Stimulated activated CD4-positive, alpha-beta T cell treated with anti-CD3 and anti-CD28 coated beads, Interleukin-1b, Interleukin-23, amount 100 ng/mL, for 24 hours (primary cell): ENCODE results near the gene PTF1A.

Source experiments
- DNase-seq, 4 experiments: peaks; one replicate each; pipeline ENCODE4 v3.0.0-alpha.2; 2020; ENCODE audit warnings: low read depth in 4 of 4, low spot score in 1 of 4

The PTF1A gene

DNA sequence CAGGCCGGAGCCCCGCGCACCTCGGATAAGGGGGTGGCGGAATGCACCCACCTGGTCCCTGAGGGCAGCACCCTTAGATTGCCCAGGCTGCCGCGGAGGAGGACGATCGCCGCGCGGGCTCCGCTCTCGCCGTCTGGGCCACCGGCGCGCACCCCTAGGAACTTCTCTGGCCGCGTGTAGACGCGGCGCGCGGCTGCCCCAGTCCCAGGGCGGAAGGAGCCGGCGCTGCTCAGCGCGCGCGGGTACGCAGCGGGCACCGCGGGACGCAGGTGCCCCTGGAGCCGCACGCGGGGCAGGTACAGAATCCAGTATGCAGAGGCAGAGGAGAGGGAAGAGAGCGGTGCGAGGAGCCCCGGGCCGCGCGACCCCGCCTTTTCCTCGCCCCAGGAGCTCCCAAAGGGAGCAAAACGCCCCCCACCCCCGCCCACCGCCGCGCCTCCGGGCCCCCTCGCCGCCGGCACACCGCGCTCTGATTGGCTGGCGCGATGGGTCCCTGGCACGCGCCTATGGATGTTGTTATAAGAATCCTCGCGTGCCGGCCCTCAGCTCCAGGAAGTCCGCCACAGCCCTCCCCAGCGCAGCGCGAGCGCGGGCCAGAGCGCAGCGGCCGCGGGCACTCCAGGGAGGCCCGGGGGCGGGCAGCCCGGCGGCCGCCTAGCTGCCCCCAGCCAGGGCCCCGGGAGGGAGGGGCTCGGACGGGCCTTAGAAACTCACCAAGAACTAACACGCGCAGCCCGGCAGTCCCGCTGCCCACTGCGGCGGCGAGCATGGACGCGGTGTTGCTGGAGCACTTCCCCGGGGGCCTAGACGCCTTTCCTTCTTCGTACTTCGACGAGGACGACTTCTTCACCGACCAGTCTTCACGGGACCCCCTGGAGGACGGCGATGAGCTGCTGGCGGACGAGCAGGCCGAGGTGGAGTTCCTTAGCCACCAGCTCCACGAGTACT is at the start of gene PTF1A:
PTF1A (plus strand) TSS at position 549 of the 948 bp plus-strand sequence; CDS start at position 768, 219 bp downstream.
- DNase-seq: no peak

DNA sequence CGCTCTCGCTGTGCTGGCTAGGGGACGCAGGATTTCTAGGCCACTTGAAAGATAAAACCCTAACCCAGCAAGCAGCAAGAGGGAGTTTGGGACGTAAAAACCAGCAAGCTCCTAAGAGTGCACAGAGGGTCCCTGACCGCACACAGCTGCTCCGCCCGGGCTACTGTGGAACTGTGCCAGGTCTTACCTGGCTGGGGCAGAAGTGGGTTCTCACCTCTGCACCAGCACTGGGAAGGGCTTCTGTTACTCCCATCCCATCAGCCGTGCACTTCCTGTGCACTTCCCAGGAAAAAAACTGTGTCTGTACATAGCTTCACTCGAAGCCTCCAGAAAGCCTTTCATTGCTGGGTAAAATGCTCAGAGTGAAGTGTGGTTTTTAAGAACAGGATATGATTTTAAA is 45.9 kb upstream of the PTF1A start:
- DNase-seq: no peak

DNA sequence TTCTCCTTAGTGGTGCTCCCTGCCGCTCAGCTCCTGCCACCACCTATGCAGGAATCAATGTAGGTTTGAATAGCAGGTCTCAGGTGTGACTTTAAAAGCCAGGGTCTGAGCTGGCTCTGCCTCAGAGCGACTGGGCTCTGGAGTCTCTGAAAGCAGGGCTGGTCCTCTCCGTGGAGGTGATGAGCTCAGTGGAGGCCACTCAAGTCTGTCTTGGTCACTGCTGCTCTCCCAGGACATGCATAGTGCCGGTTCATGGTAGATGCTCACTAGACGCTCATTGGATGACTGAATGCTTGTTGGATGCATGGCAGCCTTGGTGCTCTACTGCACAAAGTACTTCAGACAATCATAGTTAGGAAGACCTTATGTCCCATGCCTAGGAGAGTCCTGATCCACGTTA is 45.1 kb upstream of the PTF1A start:
- no peak for DNase-seq

GRCh38 chr10:23148214-23148613 is 43.9 kb upstream of the PTF1A start:
- no peak for DNase-seq

- no peak for DNase-seq
Measured at GRCh38 chr10:23150091-23150490, 42.0 kb upstream of the PTF1A start.

DNA sequence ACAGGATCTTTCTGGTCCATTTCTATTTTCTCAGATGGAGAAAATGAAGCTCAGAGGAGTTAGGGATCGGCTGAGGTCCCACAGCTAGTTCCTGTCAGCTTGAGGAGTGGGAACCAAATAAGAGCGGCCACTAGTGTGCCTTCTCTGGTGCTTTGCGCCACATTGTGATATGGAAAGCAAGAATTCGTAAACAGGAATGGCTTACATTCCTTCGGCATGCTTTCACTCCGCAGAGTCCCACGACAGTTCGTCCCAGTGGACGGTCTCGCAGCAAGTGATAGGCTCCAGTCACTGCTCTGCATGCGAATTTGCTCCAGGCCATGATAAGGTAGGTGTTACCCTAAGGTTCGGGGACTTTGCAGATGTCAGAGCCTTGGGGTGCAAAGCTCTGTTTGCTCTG is 41.5 kb upstream of the PTF1A start:
- DNase-seq: no peak

DNA sequence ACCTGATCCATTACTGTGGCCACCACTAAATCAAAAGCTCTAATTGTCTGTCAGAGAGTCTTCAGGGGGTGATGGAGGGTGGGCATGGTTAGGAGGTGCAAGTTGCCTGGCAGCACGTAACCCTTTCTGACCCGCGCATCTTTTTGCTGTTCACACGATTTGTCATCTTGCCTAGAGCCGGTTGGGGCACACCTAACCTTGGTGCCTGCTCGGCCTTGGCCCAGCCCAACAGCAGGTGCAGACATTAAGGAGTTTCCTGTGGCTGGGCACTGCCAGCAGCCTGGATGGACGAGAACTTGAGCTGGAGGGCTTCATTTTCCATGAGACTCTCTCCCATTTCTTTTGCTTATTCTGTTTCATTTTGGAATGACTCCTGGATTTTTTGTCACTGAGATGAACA is 41.0 kb upstream of the PTF1A start:
- no peak for DNase-seq

DNA sequence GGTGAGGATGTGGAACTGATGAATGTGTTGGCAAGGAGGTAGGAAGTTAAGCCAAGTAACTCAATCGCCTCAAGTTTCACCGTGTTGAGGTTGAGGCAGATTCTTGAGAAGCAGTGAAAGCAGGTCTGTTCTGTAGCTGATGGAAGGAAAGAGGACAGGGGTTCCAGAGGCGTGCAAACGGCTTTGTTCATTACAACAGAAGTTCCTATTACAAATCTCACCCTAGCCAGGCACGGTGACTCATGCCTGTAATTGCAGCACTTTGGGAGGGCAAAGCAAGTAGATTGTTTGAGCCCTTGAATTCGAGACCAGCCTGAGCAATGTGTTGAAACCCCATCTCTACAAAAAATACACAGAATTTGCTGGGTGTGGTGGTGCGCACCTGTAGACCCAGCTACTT is 36.9 kb upstream of the PTF1A start:
- no peak for DNase-seq

GRCh38 chr10:23156447-23157150 is 35.5 kb upstream of the PTF1A start:
- DNase-seq: no peak

GRCh38 chr10:23157239-23157681 is 34.9 kb upstream of the PTF1A start:
- DNase-seq: no peak

- DNase-seq: no peak
Measured at GRCh38 chr10:23157691-23158369, 34.3 kb upstream of the PTF1A start.

GRCh38 chr10:23158370-23158769 is 33.7 kb upstream of the PTF1A start:
- DNase-seq: peak in 2 of 4 experiments; percentile 16 to 19

- DNase-seq: no peak
Measured at GRCh38 chr10:23171232-23171876, 20.8 kb upstream of the PTF1A start.

DNA sequence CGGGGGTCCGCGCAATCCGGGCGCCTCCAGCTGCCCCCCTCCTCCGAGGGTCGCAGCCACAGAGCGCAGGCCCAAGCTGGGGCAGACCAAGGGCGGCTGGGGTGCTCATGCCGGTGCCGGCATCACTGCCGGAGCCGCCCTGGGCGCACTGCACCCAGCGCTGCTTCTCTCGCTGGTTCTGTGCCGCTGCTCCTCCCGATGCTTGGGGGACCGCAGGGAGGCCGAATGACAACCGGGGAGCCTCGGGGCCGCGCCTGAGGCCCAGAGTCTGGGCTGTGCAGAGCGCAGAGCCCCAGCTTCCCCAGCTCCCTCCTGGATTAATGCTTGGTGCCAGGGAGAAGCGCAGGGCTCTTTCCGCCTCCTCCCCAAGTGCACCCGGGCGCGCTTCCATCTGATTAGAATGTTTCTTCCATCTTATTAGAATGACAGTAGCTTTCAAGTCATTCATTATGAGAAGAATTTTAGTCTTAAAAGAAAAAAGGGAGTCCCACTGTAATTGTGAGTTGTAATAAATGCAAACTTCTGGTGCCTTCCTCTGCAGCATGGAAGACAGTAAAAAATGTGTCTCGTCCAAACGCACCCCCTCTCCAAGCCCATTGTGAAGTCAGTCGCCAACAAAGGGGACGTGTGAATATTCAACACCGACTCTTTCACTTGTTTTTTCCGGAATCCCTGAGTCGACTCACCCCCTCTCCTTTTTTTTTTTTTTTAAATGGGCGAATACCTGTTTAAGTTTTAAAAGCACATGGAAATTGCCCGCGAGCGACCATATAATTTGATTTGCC is 19.5 kb upstream of the PTF1A start:
- DNase-seq: no peak

DNA sequence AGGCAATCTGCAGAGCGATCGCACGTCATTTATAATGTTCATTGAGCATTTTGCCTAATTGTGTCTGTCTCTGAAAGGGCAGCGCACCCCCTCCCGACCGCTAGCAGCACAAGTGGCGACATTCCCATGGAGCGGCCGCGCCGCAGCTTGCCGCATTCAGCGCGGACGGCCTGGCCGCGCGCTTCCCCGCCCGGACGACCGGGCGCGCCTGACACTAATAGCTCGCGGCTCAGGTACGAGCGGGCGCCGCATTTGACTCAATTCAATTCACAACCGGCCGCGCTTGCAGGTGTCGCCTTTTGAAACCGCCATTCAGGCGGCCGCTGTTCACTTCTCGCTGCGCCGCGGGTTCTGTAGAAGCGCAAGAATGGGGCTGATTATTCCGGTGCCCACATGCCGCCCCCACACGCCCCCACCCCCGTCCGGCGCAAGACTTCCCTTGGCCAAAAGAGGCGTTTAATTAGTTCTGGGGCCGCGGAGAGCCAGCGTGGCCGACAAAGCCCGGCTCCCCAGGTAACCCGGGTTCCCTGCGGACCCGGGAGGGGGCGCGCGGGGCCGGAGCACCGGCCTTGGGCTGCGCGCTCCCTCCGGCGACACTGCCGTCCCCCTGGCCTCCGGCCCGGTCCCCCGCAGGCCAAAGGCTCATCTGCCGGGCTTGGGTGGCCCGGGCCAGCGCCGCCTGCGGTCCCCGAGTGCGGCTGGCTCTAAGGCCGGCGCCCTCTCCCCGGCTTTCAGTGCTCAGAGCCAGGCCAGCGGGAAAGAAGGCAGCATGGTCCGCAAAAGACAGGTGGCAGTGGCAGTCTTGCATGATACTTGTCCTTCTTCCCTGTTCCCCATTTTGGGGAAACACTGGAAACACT is 18.7 kb upstream of the PTF1A start:
- DNase-seq: no peak

GRCh38 chr10:23174074-23174976 is 17.8 kb upstream of the PTF1A start:
- no peak for DNase-seq

DNA sequence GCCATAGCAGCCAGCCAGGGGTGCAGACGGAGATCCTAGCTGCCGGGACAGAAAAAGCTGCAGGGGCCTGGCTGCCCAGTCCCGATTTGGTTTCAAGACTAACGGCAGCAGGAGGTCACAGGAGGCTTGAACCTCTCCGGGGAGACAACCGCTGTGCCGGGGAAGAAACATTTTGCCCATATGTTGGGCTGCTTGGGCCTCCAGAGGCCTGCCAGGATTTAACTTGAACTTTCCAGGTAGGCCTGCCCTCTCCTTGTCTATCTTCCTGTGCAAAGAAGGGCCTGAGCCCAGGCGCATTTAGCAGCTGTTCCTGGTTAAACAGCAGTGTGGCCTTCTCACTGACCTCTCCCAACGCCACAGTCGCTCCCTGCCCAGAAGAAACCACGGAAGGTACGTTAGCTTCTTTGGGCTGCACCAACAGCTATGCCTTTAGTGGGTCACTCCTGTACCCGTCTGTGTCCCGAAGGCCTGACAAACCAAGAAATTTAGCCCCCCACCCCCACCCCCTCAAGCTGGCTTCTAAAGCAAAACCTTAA is 17.1 kb upstream of the PTF1A start:
- no peak for DNase-seq

DNA sequence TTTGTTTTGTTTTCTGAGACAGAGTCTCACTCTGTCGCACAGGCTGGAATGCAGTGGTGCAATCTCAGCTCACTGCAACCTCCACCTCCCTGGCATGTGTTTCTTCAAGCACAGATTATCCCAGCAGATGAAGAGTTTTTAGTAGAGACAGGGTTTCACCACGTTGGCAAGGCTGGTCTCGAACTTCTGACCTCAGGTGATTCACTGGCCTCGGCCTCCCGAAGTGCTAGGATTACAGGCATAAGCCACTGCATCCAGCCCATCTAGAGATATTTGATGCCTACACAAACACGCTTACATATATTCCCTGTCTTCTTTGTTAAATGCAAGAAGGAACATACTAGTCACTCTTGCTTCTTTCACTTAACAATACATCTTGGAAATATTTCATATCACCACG is 5.9 kb upstream of the PTF1A start:
- no peak for DNase-seq
